ENCODE data around the gene CA11.

Gene CA11

DNA sequence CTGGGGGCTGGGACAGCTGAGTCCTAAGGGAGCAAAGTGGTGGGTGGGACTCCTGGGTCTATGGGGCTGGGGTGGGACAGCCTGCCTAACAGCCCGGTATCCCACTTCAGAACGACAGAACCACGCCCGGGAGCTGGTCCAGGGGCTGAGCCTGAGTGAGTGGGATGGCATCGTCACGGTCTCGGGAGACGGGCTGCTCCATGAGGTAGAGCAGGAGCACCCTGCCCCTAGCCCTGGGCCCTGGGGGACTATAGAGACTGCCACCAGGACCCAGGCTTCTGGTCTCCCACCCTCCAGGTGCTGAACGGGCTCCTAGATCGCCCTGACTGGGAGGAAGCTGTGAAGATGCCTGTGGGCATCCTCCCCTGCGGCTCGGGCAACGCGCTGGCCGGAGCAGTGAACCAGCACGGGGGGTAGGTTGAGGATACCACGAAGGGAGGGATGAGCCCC lies 18.1 kb downstream of the CA11 start:
- DNase-seq: no peak

DNA sequence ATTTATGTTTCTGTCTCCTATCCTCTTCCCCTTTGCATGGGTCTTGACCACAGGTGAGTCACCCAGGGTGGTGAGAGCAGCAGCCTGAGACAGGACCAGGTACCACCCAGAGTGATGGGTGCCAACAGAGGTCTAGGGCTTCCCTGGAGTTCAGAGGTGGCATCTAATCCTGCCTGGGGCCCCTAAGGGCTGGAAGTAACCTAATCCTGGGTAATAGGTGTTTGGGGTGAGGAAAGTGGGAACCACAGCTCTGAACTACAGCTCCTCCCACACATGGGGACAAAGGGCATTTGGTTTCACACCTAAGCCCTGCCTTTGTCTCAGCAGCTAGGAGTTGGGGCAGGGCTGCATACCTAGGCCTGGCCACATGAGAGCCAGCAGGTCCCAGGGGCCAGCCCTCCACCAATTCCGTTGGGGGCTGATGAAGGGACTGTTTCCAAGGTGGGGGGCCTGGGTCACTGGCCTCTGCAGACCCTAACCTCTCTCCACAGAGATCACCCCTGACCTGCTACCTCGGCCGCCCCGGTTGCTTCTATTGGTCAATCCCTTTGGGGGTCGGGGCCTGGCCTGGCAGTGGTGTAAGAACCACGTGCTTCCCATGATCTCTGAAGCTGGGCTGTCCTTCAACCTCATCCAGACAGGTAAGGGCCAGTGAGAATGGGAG lies 18.7 kb downstream of the CA11 start:
- DNase-seq: no peak

DNA sequence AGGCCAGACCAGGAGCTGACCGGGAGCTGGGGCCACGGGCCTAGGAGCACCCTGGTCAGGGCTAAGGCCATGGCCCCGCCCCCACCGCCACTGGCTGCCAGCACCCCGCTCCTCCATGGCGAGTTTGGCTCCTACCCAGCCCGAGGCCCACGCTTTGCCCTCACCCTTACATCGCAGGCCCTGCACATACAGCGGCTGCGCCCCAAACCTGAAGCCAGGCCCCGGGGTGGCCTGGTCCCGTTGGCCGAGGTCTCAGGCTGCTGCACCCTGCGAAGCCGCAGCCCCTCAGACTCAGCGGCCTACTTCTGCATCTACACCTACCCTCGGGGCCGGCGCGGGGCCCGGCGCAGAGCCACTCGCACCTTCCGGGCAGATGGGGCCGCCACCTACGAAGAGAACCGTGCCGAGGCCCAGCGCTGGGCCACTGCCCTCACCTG lies 20.1 kb downstream of the CA11 start:
- no peak for DNase-seq

DNA sequence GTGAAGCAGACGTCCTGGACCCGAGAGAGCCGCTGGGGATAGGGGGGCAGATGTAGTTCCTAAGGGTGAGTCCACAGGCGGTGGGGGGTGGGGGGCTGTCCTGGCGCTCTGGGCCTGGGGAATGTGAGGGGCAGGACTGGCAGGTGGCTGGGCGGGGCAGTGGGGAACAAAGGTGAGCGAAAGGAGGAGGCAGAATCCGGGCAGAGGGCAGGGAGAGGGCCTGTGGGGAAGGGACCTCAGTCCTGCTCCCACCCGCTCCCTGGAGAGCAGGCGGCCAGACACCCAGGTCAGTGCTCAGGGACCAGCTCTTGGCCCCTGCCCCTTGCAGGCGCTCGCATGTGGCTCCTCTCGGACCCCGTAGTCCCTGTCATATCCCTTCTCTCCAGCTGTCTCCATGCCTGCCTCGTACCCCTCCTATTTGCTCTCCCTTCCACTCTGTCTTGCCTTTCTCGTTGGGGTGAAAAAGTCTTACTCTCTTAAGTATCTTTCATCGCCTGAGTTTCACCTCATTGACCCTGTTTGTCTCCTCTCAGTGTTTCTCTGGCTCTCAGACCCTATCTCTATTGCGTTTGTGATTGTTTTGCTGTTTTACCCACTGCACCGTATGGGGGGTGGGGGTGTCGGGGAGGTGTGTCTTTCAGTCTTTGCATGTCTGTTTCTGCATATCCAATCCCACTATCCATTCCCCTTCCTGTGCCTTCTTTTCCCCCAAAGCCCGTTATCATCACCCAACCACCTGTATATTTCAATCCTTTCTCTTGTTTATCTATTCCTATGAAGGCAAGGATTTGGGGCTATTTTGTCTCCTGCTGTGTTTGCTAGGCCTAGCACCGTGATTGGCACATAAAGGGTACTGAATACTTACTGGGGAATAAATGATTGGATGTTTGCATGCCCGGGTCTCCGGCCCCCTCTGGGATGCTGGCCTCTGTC lies 20.9 kb downstream of the CA11 start:
- DNase-seq: no peak

DNA sequence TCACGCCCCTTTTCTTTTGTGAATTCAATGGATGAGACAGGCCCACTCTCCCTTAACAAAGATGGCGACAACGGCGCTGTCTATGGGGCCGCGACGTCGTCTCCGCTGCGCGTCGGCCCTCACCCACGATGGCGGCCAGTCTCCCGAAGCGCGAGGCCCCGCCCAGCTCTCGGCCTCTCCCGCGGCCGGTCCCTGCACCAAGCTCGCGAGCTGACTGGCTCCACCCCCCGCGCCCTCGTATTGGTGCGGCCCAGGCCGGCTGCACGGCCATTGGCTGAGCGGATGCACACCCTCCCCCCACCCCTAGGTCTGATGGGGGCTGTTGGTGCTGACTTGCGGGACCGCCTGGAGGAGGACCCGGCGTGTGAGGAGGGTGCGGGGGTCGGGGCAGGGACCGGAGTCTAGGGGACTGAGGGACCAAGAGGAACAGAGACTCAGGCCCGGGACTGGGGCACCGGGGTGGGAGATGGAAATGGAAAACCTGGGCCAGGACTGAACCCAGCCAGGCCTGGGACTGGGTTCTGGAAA lies 21.9 kb downstream of the CA11 start:
- DNase-seq: peak; percentile 98

DNA sequence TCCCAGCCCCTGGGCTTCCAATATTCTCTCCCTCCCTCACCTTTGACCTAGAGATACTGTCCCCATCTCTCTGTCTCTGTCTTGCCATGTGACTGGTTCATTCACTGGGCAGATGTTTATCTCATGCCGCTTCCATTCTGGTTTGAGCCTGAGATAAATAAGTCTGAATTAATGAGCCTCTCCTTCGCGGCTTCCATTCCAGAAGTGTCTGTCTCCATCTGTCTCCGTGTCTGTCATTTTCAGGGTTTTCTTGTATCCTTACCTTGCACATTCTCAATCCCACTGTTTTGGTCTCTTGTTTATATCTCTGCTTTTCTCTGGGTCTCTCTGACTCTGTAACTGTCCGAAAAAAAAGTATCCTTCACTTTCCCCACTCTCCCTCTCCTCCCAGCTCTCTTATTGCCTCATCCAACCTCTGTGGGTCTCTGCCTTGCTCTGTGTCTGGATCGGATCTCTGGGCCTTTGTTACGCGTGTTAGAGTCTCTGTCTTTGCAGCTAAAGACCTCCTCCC lies 22.4 kb downstream of the CA11 start:
- no peak for DNase-seq

DNA sequence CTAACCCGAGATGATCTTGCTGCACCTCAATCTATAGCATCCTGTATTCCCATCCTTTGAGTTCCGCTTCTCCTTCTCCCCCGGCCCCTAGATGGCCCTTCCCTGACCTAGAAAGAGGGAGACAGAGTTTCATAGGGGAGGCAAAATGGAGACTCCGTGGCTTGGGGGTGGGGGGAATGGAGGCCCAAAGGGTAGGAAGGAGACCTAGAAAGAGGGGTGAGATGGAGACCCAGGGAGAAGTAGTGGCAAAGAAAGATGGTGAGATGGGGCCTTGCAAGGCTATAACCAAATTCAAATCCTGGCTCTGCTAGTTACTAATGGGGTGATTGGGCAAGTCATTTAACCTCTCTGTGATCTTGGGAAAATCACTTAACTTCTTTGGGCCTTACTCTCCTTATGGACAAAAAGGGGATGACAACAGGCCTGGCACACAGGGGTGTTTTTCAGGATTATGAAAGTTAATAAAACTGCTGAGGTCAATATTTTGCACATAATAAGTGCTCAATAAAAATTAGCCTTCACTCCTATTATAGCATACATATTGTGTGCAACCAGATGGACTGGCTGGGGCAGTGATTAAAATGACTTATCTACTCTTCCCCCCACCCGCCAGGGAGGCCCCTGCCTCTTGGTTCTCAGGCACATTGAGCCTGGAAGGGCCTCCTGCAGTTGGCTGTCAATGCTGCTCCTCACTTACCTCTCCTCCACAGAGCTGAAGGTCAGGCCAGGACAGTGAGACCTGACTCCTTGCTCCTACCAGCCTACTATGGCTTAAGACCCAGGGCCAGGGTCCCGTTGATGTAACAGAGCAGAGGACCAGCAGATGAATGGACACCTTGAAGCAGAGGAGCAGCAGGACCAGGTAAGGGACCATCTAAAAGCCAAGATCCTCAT lies 26.0 kb downstream of the CA11 start:
- no peak for DNase-seq

DNA sequence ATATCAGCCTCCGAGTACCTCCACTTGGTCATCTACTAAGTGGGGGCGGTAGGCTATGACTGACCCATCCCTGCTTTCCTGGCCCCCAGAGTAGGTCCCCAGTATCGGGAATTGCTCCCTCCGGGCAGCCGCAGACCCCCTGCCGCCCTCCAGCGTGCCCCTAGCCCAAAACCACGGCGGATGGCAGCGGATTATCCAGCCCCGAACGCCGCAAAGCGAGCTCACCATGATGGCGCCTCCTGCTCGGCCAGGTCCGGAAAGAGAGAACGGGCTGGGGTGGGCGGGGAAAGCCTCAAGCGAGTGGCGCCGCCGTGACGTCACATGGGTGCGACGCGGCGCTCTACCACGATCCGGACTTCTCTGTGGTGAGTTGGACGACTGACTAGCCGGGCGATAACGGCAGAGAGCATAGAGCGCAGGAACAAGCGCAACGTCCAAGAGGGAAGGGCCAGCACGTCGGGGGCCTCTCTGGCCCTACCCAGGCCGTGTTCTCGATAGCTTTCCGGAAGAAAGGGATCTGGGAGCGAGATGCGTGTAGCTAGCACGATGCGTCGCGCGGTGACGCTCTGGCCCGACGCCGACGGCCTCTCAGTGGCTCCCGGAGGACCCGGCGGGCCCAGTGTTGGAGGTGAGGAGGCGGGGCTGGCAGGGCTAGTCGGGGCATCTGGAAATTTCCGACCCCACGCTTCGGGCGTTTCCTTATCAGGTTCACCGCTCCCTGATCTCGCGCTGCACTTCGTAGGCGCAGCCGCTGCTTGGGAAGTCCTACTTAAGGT lies 26.9 kb downstream of the CA11 start, which contains the start of the genes RPL18 and SPHK2:
TSS of gene RPL18 (minus strand) at position 263 of the 776 bp plus-strand sequence. CDS start at position 228, 35 bp downstream.
TSS of gene SPHK2 (plus strand) at position 591 of the 776 bp plus-strand sequence. CDS start 1,009 bp downstream, outside the sequence.
- DNase-seq: peak; percentile 98

DNA sequence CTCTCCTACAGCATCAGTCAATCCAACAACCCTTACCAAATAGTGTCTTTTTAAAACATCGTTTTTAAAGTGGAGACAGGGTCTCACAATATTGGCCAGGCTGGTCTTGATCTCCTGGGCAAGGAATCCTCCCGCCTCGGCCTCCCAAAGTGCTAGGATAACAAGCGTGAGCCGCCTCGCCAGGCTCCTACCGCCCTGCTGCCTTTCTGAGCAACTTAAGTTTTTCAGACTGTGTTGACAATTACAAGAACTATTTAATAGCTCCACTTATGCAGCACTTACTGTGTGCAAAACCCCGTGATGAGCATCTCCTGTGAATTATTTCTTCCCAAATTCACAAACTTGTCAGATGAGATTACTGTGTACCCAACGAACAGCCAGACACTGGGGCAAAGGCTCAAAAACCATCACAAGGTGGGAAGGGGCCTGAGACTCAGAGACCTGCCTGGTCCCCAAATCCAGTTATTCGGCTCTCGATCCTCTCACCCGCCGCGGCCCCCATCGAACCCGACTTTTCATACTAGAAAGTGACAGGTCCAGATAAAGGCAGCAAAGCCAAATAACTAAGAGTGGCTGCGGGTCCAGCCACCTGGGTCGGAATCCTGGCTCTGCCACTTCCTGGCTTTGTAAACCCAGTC lies 27.6 kb downstream of the CA11 start:
- DNase-seq: no peak

DNA sequence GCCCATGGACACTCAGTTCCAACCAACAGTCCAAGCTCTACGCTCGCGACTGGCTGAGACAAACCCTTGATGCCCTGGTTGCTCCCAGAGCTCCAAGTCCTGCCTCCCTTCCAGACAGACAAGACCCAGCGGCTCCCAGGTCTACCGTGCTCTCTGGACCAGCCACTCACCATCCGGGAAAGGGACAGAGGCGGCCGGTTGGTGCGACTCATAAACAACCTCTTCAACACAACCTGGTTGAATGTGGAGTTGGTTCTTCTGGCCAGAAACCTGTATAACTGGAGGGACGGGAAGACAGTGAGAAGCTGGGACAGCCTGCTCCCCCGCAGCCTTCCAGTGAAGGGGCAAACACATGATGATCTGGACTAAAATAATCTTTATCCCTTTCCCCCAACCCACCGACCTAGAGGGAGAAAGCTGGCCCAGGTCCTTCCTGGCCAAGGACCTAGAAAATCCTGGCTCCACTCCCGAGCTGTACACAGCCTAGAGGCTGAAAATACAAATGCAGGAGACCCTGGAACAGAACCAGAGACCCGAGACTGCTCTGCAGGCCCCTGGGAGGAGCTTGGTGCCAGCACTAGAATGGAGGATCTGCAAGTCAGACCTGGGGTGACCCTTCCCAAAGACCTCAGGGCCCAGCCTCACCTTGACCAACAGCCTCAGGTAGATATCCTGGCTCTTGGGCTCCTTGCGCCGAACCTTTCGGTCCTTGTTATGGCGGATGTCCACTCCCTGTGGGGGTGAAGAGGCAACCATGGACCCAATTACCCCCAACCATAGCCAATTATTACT lies 28.6 kb downstream of the CA11 start:
- no peak for DNase-seq

DNA sequence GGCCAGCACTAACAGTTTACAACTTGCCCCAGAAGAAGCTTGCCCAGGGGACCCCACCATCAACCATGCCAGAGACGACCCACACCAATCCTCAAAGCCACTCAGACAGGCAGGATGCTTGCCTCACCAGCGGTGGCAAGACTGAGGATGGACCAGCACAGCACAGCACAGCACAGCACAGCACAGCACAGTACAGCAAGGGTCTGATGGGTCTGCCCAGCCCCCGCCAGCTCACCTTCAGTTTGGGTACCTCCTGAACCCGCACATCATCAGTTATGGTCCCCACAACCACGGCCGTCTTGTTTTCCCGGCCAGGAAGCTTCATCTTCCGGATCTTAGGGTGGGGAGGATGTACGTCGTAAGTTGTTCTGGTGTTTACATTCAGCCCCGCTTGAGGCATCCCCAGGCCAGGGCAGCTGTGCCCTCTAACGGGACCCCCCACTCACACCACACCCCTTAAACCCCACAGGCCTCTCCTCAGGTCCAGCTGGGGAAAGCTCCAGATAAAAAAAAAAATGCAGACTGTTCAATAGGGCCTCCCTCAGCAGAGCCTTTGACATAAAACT lies 29.4 kb downstream of the CA11 start:
- no peak for DNase-seq

DNA sequence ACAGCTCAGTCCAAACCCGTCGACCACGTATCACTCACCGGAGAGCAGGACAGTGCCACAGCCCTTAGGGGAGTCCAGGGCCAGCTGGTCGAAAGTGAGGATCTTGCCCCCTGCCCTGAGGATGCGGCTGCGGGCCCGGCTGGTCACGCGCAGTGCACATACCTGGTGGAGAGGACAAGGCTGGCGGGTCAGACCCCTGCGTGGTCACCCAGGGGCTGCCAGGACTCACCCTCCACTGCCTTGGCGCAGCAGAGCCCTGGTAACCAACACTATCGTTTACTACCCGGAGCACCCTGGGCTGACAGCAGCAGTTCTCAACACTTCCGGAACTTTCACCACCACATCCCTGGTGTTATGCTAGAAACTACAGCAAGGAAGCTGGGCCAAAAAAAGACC lies 29.9 kb downstream of the CA11 start:
- DNase-seq: no peak

DNA sequence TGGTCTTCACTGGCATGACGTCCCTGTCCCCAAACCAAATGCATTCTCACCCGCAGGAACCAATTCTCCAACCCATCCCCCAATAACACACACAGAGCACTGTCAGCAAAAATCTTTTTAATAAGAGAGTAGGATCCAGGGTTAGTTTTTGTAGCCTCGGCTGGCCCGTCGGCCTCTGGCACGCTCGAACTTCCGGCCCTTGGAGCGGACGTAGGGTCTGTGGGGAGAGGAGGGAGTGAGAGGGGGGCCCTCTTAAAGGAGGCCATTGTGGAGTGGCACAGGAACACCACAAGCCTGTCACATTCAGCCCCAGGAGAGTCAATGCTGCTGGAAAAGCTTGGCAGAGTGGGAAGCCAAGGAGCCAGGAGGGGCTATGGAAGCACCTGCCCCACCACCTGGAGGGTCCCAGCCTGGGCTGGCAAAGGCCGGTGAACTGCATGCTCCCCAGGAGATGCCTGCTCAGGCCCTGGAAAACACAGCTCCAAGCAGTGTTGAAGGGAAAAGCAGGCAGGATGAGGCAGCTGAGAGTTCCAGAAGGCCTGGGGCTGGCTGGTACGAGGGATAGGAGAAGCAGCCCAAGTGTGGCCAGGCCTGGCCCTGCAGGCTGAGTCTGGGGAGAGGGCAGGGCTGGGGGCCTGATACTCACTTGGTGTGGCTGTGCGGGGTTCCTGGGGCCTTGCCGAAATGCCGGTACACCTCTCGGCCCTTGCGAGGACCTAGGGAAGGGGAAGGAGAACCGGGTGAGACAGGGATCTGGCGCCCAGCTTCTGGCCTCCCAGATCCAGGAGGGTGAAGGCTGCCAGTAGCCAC lies 30.6 kb downstream of the CA11 start:
- DNase-seq: no peak

DNA sequence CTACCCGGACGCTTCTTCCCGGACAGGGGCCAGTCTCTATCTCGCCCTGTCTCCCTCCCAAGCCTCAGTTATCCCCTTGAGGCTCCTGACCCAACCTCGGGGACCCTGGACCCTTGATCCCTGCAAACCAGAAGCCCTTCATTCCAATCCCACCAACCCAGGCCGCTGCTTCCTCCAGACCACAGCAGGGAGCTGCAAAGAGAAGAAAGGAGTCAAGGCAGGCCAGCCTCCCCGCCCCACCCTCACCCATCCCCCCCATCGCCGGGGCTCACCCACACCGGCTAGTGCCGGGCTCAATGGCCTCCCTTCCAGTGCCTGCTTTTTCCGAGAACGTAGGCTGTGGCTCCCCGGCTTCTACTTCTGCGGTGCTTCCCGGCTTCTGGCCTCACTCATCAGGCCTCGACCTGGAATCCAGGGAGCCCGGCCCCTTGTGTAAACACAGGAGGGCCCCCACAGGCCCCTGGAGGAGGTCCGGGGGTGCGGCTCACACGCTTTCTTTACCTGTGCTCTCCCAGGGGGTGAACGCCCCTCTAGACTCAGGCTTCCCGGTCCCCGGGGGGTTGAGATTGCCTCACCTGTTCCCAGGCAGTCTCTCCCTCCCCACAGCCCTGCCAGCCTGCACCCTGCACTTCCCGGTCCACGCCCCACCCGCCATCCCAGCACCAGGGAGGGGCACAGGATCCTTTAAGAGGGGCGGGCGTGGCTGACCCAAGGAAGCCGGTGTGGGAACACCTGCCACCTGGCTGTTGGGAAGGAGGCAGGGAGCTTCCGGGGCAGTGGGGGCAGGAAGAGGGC lies 31.4 kb downstream of the CA11 start, which contains the start of gene FAM83E:
TSS of gene FAM83E (minus strand) at position 641 of the 795 bp plus-strand sequence. CDS start 1,704 bp downstream, outside the sequence.
- no peak for DNase-seq

DNA sequence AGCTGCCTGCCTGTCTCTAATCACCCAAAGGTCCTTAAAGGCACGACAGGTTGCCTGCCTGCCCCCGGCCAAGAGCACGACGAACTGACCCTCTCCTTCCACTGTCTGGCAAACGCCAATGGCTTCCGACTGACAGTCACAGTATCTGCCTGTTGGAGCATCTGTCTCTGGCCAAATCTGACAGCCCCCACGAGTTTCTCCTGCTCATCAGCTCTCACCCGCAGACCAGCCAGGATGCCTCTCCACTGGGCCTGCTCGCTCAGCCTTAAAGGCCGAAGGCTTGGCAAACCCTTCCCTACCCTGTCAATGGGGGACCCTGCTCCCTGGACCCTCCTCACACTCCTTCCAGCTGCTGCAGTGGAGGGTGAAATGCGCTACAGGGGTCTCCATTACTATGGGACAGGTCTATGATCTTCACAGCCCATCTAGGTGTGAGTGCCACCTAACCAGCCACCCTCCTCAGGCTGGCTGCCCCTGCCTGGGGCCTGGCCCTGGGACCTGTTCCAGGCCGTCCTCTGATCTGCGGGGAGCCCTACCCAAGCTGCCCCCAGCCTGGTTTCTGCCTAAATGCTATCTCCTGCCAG lies 32.0 kb downstream of the CA11 start:
- no peak for DNase-seq

DNA sequence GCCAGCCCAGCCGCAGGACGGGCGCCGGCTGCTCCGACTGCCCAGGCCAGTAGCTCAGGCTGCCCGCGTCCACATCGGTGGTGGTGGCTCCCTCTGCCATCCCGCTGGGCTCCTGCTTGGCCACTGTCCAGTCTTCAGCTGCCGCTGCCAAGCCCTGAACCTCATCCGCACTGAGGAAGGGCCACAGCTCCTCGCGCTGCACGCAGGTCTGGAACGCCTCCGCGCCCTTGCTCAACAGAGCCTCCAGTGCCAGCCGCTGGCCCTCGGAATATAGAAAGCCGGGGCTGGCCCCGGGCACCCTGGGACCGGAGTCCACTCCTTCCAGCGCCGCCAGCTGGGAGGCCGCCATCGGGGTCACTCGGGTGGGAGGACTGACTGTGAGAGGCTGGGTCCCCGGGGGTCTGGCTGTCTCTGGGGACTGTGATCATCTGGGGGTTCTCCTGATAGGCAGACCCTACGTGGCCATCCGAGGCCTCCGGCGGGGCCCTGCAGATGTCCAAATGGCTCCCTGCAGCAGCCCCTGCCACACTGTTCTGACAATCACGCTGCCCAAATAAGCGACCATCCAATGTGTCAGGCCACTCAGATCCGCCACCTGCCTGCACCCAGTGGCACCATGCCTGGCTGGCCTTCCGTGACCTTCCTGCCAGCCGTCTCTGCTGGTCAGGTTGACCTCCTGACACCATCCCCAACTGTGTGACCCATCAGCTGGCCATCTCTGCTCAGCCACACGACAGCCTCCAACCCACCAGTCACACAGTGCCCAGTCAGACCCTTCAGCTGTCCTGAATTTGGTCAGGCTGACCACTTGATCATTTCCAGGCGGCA lies 32.7 kb downstream of the CA11 start:
- DNase-seq: no peak

Measured in activated CD4-positive, alpha-beta T cell treated with anti-CD3 and anti-CD28 coated beads, Interleukin-2, amount 50 U/mL, for 16 hours (primary cell).